ENCODE data around the gene CYP1A2.
"Not testable (repeated sequence)": the region's sequence is repeated elsewhere in the genome, so short reads cannot be mapped to it uniquely, and the experiment has no call there.

Gene CYP1A2

GRCh38 chr15:74786081-74786480 is 37.4 kb downstream of the CYP1A2 start:
- Histone ChIP-seq H3K27ac (ENCODE audit: extremely low read depth, low read depth, low read length) (0 out of 2 replicates have a peak overlapping the region, but pooled peaks have one; percentile 16), H3K36me3 (ENCODE audit: control insufficient read depth in 2 of 2, insufficient read depth in 1 of 2, low read length in 2 of 2) (peaks cover 0 to 30% of the 10 kb centered on the region in 2 experiments; a peak in 1 of 3 replicates), H3K4me1 (ENCODE audit: control insufficient read depth, insufficient read depth, low read length) (peaks cover 56% of the 10 kb centered on the region)
- H3K4me3 ChIP-seq (ENCODE audit: low read depth, low read length); POLR2A ChIA-PET; H3K9me3 ChIP-seq (ENCODE audit: control insufficient read depth, insufficient read depth, low read depth, low read length): not testable (repeated sequence)
- CTCF ChIA-PET = interaction anchor here (0.7 to 25.7 kb wide), 5 partner anchors 11 to 347 kb away, joined by 3 to 649 read pairs (median 19); partner anchors contain the start of gene CSK
- TF ChIP-seq ZSCAN4 (tag by site-specific recombination; IDR thresholded peaks at IDR 0.05) = peak; percentile 43; the same call in 1 of the 2 replicates
- 0 out of 2 replicates have a peak, but pooled peaks have one; percentile 2 for TF ChIP-seq ZNF600 (tag by site-specific recombination; IDR thresholded peaks at IDR 0.05)

GRCh38 chr15:74786551-74787165 is 38.0 kb downstream of the CYP1A2 start:
- Histone ChIP-seq H3K9me3 (ENCODE audit: control insufficient read depth, insufficient read depth, low read depth, low read length) (no peaks in the 10 kb centered on the region), H3K4me3 (ENCODE audit: low read depth, low read length) (no peak overlapping the region), H3K4me1 (ENCODE audit: control insufficient read depth, insufficient read depth, low read length) (peaks cover 53% of the 10 kb centered on the region), H3K36me3 (ENCODE audit: control insufficient read depth in 2 of 2, insufficient read depth in 1 of 2, low read length in 2 of 2) (peaks cover 0 to 30% of the 10 kb centered on the region in 2 experiments; a peak in 1 of 3 replicates), H3K27ac (ENCODE audit: extremely low read depth, low read depth, low read length) (peak overlapping the region; percentile 16; the same call in 1 of the 2 replicates)
- POLR2A ChIA-PET = interaction anchor here (1.0 to 1.4 kb wide), 2 partner anchors 9 to 18 kb away, joined by 4 read pairs; no protein-coding TSS in a partner anchor
- CTCF ChIA-PET = interaction anchor here (0.7 to 25.7 kb wide), 17 partner anchors 12 to 794 kb away, joined by 3 to 649 read pairs (median 4); partner anchors contain the start of genes CSK, STOML1 and ULK3
- TF ChIP-seq, protein P1, sequence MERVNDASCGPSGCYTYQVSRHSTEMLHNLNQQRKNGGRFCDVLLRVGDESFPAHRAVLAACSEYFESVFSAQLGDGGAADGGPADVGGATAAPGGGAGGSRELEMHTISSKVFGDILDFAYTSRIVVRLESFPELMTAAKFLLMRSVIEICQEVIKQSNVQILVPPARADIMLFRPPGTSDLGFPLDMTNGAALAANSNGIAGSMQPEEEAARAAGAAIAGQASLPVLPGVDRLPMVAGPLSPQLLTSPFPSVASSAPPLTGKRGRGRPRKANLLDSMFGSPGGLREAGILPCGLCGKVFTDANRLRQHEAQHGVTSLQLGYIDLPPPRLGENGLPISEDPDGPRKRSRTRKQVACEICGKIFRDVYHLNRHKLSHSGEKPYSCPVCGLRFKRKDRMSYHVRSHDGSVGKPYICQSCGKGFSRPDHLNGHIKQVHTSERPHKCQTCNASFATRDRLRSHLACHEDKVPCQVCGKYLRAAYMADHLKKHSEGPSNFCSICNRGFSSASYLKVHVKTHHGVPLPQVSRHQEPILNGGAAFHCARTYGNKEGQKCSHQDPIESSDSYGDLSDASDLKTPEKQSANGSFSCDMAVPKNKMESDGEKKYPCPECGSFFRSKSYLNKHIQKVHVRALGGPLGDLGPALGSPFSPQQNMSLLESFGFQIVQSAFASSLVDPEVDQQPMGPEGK (tag by site-specific recombination; IDR thresholded peaks at IDR 0.05) = peak; percentile 7; the same call in 1 of the 2 replicates
- no peak for TF ChIP-seq SP7 (tag by site-specific recombination; IDR thresholded peaks at IDR 0.05)
- TF ChIP-seq ZFP69B (tag by site-specific recombination; IDR thresholded peaks at IDR 0.05) = peak; percentile 85
- no peak for TF ChIP-seq ZNF140 (tag by site-specific recombination; IDR thresholded peaks at IDR 0.05)
- TF ChIP-seq ZNF398 (tag by site-specific recombination; IDR thresholded peaks at IDR 0.05) = no peak
- TF ChIP-seq KLF7 (tag by site-specific recombination; IDR thresholded peaks at IDR 0.05; ENCODE audit: borderline replicate concordance) = no peak
- no peak for TF ChIP-seq ZNF404 (tag by site-specific recombination; IDR thresholded peaks at IDR 0.05)
- no peak for TF ChIP-seq ZNF132 (tag by site-specific recombination; IDR thresholded peaks at IDR 0.05; ENCODE audit: borderline replicate concordance)
- no peak for TF ChIP-seq OSR2 (tag by site-specific recombination; IDR thresholded peaks at IDR 0.05)
- TF ChIP-seq ZXDB (tag by site-specific recombination; IDR thresholded peaks at IDR 0.05) = no peak
- 0 out of 2 replicates have a peak, but pooled peaks have one; percentile 25 for TF ChIP-seq SP2 (tag by site-specific recombination; IDR thresholded peaks at IDR 0.05)
- TF ChIP-seq GLIS1 (tag by site-specific recombination; IDR thresholded peaks at IDR 0.05) = peak; percentile 43; the same call in 1 of the 2 replicates
- no peak for TF ChIP-seq ZNF701 (tag by site-specific recombination; IDR thresholded peaks at IDR 0.05)
- TF ChIP-seq, protein P2, sequence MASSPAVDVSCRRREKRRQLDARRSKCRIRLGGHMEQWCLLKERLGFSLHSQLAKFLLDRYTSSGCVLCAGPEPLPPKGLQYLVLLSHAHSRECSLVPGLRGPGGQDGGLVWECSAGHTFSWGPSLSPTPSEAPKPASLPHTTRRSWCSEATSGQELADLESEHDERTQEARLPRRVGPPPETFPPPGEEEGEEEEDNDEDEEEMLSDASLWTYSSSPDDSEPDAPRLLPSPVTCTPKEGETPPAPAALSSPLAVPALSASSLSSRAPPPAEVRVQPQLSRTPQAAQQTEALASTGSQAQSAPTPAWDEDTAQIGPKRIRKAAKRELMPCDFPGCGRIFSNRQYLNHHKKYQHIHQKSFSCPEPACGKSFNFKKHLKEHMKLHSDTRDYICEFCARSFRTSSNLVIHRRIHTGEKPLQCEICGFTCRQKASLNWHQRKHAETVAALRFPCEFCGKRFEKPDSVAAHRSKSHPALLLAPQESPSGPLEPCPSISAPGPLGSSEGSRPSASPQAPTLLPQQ (tag by site-specific recombination; IDR thresholded peaks at IDR 0.05) = peak; percentile 84
- peak; percentile 89 for TF ChIP-seq KLF1 (tag by site-specific recombination; IDR thresholded peaks at IDR 0.05)
- no peak for TF ChIP-seq FEZF1 (tag by site-specific recombination; IDR thresholded peaks at IDR 0.05)
- peak; percentile 54 for TF ChIP-seq GLIS2 (tag by site-specific recombination; IDR thresholded peaks at IDR 0.05)

Data from HEK293 (cell line).